NCI-H526 (cell line): ENCODE data around the gene GPR65.

Experiments
- DNase-seq, 2 experiments: peaks; one replicate each; lab custom pipeline; 2025; lab: John Stamatoyannopoulos, UW

GPR65 gene

GRCh38 chr14:88005050-88005481 is at the start of gene GPR65:
Gene GPR65, plus strand, starts transcription at chr14:88005135. Its CDS starts 5,713 bp downstream, at chr14:88010848.
- DNase-seq: no peak

GRCh38 chr14:87955501-87955900 is 49.4 kb upstream of the GPR65 start:
- DNase-seq: no peak

- DNase-seq: no peak
Observed at GRCh38 chr14:87960013-87960787, 44.7 kb upstream of the GPR65 start.

- no peak for DNase-seq
Observed at GRCh38 chr14:87961246-87961645, 43.7 kb upstream of the GPR65 start.

- DNase-seq: no peak
Observed at GRCh38 chr14:87966816-87967215, 38.1 kb upstream of the GPR65 start.

GRCh38 chr14:87967496-87967895 is 37.4 kb upstream of the GPR65 start:
- no peak for DNase-seq

GRCh38 chr14:87971010-87971409 is 33.9 kb upstream of the GPR65 start:
- DNase-seq: no peak

- DNase-seq: no peak
Observed at GRCh38 chr14:87975636-87976035, 29.3 kb upstream of the GPR65 start.

GRCh38 chr14:87979689-87980088 is 25.2 kb upstream of the GPR65 start:
- DNase-seq: no peak

- DNase-seq: no peak
Observed at GRCh38 chr14:87989221-87989955, 15.5 kb upstream of the GPR65 start.

GRCh38 chr14:87989956-87990299 is 15.0 kb upstream of the GPR65 start:
- DNase-seq: no peak

- DNase-seq: no peak
Observed at GRCh38 chr14:87990682-87991081, 14.3 kb upstream of the GPR65 start.

GRCh38 chr14:87992346-87992717 is 12.6 kb upstream of the GPR65 start:
- DNase-seq: no peak

- peak; percentile 50 to 90 for DNase-seq
Observed at GRCh38 chr14:87992718-87993628, 12.0 kb upstream of the GPR65 start, which contains the start of gene GALC. Gene GALC, minus strand, starts transcription at chr14:87993182. Its CDS starts 18 bp downstream, at chr14:87993164.

- DNase-seq: no peak
Observed at GRCh38 chr14:87994974-87995373, 10.0 kb upstream of the GPR65 start.

- no peak for DNase-seq
Observed at GRCh38 chr14:87995500-87996290, 9.2 kb upstream of the GPR65 start.

- DNase-seq: no peak
Observed at GRCh38 chr14:87996291-87996592, 8.7 kb upstream of the GPR65 start.

GRCh38 chr14:87998482-87998881 is 6.5 kb upstream of the GPR65 start:
- DNase-seq: no peak

GRCh38 chr14:87999277-87999676 is 5.7 kb upstream of the GPR65 start:
- no peak for DNase-seq

- no peak for DNase-seq
Observed at GRCh38 chr14:88002421-88003075, 2.4 kb upstream of the GPR65 start.

GRCh38 chr14:88003425-88003824 is 1.5 kb upstream of the GPR65 start:
- DNase-seq: no peak
